Hepatocyte (in vitro differentiated cells): ENCODE data around the gene LIMK2. TPM values are rescaled to one million over a fixed set of nuclear protein-coding genes. Genes with fewer than 3 reads are reported as not detected.
A peak's percentile ranks its signal among the peaks of the same experiment; 100 is the strongest.

Experiments
- DNase-seq: peaks from one replicate; pipeline ENCODE4 v3.0.0-alpha.2; 2016; ENCODE audit warnings: low spot score
- H2AFZ ChIP-seq: fragments of 200-600 bp; sonication (generic); 2 replicates; pipeline ENCODE4 v1.6.0; 2016; ENCODE audit warnings: antibody characterized with exemption, mild to moderate bottlenecking
- H3K27ac ChIP-seq: fragments of 200-600 bp; sonication (generic); 2 replicates; pipeline ENCODE4 v1.5.1; 2016; ENCODE audit warnings: mild to moderate bottlenecking
- H3K27me3 ChIP-seq: fragments of 200-600 bp; sonication (generic); 2 replicates; pipeline ENCODE4 v1.6.1; 2016
- H3K36me3 ChIP-seq: fragments of 200-600 bp; sonication (generic); replicated peaks from 2 replicates; pipeline ENCODE4 v1.5.1; 2016; ENCODE audit warnings: low read depth; ENCODE audit not compliant: insufficient read depth
- H3K4me1 ChIP-seq: fragments of 200-600 bp; sonication (generic); 2 replicates; pipeline ENCODE4 v1.5.1; 2016; ENCODE audit warnings: mild to moderate bottlenecking, moderate library complexity; ENCODE audit not compliant: insufficient read depth
- H3K4me2 ChIP-seq: fragments of 200-600 bp; sonication (generic); 2 replicates; pipeline ENCODE4 v1.6.0; 2016
- H3K4me3 ChIP-seq: fragments of 200-600 bp; sonication (generic); 2 replicates; pipeline ENCODE4 v1.5.1; 2016; ENCODE audit warnings: mild to moderate bottlenecking
- H3K79me2 ChIP-seq: fragments of 200-600 bp; sonication (generic); 2 replicates; pipeline ENCODE4 v1.6.0; 2017; ENCODE audit warnings: mild to moderate bottlenecking
- H3K9me2 ChIP-seq: fragments of 200-600 bp; sonication (generic); replicated peaks from 2 replicates; pipeline ENCODE4 v1.6.0; 2017; ENCODE audit warnings: mild to moderate bottlenecking; ENCODE audit not compliant: insufficient read depth
- H3K9me3 ChIP-seq: fragments of 200-600 bp; sonication (generic); 2 replicates; pipeline ENCODE4 v1.5.1; 2016; ENCODE audit warnings: low read depth, mild to moderate bottlenecking
- H4K20me1 ChIP-seq: fragments of 200-600 bp; sonication (generic); 2 replicates; pipeline ENCODE4 v1.6.0; 2016; ENCODE audit warnings: mild to moderate bottlenecking; ENCODE audit not compliant: insufficient read depth, poor library complexity, severe bottlenecking
- EZH2 ChIP-seq: fragments of 200-600 bp; sonication (generic); IDR thresholded peaks from 2 replicates; pipeline ENCODE4 v1.6.1; 2016; ENCODE audit warnings: antibody characterized with exemption, mild to moderate bottlenecking, borderline replicate concordance
- EZH2phosphoT487 ChIP-seq: fragments of 200-600 bp; sonication (generic); IDR thresholded peaks from one replicate; pipeline ENCODE4 v1.6.1; 2018; ENCODE audit warnings: antibody characterized with exemption, mild to moderate bottlenecking, low read depth, moderate library complexity; ENCODE audit not compliant: unreplicated experiment, severe bottlenecking
- WGBS: methylation state at CpG from one replicate; pipeline ENCODE4 v1.1.6; 2016; ENCODE audit warnings: low lambda C conversion rate; ENCODE audit errors: missing lambda C conversion rate; 5-methylcytosine and 5-hydroxymethylcytosine counted together
- polyA plus RNA-seq: library from polyadenylated mRNA; unstranded; fragments of >200 nt; fragmentation: Nextera tagmentation; extraction: Ambion mirVana; gene quantifications from 2 replicates; pipeline ENCODE4 v1.2.1, GENCODE V29; 2016
- total RNA-seq: library from RNA; depleted of rRNA; stranded (reverse); fragments of >200 nt; gene quantifications from 2 replicates; pipeline ENCODE4 v1.2.3, GENCODE V29; 2014
- TF ChIP-seq, protein P1 (sequence below): fragments of 200-600 bp; sonication (generic); IDR thresholded peaks from 2 replicates; pipeline ENCODE4 v1.5.1; 2016; ENCODE audit warnings: antibody characterized with exemption, mild to moderate bottlenecking; ENCODE audit not compliant: poor library complexity

LIMK2 gene
- total and polyA plus RNA-seq, 2 experiments from 2014 or later: 45.9 to 49.9 TPM

DNA sequence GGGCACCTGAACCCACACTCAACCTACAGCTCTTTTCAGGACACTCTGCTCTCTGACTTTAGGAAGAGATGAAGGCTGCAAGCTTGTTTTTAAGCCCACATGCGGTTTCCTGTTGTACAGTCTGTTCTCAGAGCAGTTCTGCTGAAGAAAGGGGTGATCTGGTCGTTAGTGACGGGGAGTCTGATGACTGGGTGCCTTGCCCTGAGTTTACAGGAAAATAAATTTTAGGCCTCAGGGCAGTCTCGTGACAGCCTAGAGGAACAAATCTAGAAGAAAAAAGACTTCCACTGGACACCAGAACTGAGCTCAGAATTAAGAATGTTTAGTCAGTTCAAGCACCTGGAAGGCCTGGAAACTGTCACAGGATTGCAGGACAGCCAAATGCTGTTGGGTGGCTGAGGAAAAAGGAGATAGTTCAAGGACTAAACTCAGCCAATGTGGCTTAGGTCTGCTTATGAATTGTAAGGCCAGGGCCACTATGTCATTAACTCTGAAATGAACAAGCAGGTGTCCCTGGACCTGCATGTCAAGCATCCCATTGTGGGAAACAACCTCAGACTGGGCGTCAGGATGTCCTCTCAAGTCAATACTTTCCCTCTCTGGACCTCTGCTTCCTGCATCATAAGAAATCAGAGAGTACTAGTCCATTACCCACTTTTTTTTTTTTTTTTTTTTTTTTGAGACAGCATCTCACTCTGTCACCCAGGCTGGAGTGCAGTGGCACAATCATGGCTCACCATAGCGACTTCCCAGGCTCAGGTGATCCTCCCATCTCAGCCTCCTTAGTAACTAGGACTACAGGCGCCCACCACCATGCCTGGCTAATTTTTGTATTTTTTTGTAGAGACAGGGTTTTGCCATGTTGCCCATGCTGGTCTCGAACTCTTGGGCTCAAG is 74.5 kb downstream of the LIMK2 start:
- H2AFZ ChIP-seq: no peak overlapping the region
- 80% methylated on average over 8 of the region's 8 CpGs for WGBS
- H3K4me3 ChIP-seq: no peak overlapping the region
- H3K27me3 ChIP-seq: no peaks in the 10 kb centered on the region
- no peaks in the 10 kb centered on the region for H3K9me2 ChIP-seq
- peaks cover 21% of the 10 kb centered on the region for H3K4me1 ChIP-seq
- TF ChIP-seq, protein P1, sequence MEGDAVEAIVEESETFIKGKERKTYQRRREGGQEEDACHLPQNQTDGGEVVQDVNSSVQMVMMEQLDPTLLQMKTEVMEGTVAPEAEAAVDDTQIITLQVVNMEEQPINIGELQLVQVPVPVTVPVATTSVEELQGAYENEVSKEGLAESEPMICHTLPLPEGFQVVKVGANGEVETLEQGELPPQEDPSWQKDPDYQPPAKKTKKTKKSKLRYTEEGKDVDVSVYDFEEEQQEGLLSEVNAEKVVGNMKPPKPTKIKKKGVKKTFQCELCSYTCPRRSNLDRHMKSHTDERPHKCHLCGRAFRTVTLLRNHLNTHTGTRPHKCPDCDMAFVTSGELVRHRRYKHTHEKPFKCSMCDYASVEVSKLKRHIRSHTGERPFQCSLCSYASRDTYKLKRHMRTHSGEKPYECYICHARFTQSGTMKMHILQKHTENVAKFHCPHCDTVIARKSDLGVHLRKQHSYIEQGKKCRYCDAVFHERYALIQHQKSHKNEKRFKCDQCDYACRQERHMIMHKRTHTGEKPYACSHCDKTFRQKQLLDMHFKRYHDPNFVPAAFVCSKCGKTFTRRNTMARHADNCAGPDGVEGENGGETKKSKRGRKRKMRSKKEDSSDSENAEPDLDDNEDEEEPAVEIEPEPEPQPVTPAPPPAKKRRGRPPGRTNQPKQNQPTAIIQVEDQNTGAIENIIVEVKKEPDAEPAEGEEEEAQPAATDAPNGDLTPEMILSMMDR: no peak
- TF ChIP-seq EZH2phosphoT487: no peak
- no peak for TF ChIP-seq EZH2
- H3K79me2 ChIP-seq: no peaks in the 10 kb centered on the region
- no peak for DNase-seq
- peak overlapping the region; percentile 17 for H3K27ac ChIP-seq
- no peaks in the 10 kb centered on the region for H4K20me1 ChIP-seq
- H3K4me2 ChIP-seq: no peak overlapping the region
- no peaks in the 10 kb centered on the region for H3K36me3 ChIP-seq
- no peaks in the 10 kb centered on the region for H3K9me3 ChIP-seq

DNA sequence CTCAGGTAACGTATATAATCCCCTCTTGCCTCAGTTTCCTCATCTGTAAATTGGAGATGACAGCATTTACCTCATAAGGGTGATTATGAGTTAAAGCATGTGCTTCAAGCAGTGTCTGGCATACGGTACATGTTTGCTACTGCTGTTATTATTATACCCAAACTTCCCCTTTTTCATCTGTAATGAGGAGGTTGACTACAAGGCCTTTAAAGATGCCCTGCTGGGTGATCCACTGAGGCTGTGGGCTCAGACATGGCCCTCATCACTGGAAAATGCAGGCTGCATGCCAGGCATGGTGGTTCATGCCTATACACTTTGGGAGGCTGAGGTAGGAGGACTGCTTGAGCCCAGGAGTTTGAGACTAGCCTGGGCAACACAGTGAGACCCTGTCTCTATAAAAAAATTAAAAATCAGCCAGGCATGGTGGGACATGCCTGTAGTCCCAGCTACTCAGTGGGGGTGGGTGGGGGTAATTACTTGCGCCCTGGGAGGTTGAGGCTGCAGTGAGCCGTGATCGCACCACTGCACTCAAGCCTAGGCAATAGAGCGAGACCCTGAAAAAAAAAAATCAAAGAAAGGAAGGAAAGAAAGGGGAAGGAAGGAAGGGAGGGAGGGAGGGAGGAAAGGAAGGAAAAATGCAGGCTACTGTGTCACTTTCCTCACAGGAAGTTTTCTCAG is 75.9 kb downstream of the LIMK2 start:
- Histone ChIP-seq H3K9me3 (no peaks in the 10 kb centered on the region), H3K4me3 (no peak overlapping the region), H4K20me1 (no peaks in the 10 kb centered on the region), H2AFZ (no peak overlapping the region), H3K9me2 (no peaks in the 10 kb centered on the region), H3K27ac (no peak overlapping the region), H3K79me2 (no peaks in the 10 kb centered on the region), H3K4me2 (no peak overlapping the region), H3K27me3 (no peaks in the 10 kb centered on the region), H3K36me3 (no peaks in the 10 kb centered on the region), H3K4me1 (peaks cover 30% of the 10 kb centered on the region)
- no peak for TF ChIP-seq EZH2phosphoT487
- TF ChIP-seq EZH2: no peak
- TF ChIP-seq, protein P1: no peak
- DNase-seq: no peak
- WGBS: 98% methylated on average over 6 of the region's 6 CpGs

DNA sequence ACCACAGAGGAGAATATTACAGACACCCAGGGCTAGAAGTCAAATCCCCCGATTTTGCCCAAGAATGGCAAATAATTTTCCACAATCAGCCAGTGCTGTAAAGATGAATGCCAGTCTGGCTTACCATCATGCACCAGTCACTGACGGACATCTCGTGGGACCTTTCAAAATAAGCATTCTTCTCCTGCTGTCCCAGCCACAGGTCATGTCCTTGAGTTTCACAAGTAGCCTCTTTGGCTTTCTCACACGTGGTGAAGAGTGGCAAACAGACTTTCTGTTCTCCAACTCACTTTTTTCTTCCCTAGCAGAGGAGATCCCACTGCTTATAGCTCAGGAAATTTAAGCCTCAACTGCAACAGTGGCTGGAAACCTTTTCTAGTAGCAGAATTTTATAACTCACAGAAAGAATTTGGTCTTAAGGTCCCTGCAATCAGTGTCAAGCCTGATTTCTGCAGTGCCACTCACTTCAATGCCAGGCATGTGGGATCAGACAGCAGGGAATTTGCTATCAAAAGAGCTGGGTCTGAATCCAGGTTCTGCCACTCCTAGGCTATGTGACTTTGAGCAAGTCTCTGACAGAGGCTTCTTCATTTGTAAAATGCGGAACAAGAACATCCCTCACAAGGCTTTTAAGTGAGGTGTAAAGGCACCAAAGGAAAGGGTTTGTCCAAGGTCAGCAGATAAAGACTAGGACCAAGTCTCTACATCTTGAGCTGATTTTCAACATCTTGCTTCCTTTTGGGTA is 76.6 kb downstream of the LIMK2 start:
- H3K9me2 ChIP-seq: no peaks in the 10 kb centered on the region
- no peaks in the 10 kb centered on the region for H3K36me3 ChIP-seq
- H3K4me2 ChIP-seq: no peak overlapping the region
- H3K27me3 ChIP-seq: no peaks in the 10 kb centered on the region
- no peaks in the 10 kb centered on the region for H3K9me3 ChIP-seq
- H3K79me2 ChIP-seq: no peaks in the 10 kb centered on the region
- no peak overlapping the region for H3K4me3 ChIP-seq
- H4K20me1 ChIP-seq: no peaks in the 10 kb centered on the region
- H3K4me1 ChIP-seq: peaks cover 31% of the 10 kb centered on the region
- H2AFZ ChIP-seq: no peak overlapping the region
- TF ChIP-seq, protein P1: no peak
- TF ChIP-seq EZH2phosphoT487 (no peak), EZH2 (no peak)
- WGBS: 78% methylated on average over 5 of the region's 5 CpGs
- H3K27ac ChIP-seq: no peak overlapping the region
- no peak for DNase-seq
